GM23338 (cell line): ENCODE data around the gene ITGA1.

Source experiments
- POLR2AphosphoS5 ChIP-seq: IDR thresholded peaks from 2 replicates; pipeline ENCODE4 v1.6.1; 2016; ENCODE audit warnings: antibody characterized with exemption, low read depth
- TF ChIP-seq, protein P1 (sequence below), 2 experiments: fragments of 200-600 bp in 1 of 2; sonication (generic) in 1 of 2; conservative IDR thresholded peaks; 2 replicates each; pipeline versions ENCODE4 v1.5.1 to v1.6.1; 2016 to 2017; ENCODE audit warnings: antibody characterized with exemption in 2 of 2, low read depth in 2 of 2, mild to moderate bottlenecking in 2 of 2, moderate library complexity in 1 of 2

DNA sequence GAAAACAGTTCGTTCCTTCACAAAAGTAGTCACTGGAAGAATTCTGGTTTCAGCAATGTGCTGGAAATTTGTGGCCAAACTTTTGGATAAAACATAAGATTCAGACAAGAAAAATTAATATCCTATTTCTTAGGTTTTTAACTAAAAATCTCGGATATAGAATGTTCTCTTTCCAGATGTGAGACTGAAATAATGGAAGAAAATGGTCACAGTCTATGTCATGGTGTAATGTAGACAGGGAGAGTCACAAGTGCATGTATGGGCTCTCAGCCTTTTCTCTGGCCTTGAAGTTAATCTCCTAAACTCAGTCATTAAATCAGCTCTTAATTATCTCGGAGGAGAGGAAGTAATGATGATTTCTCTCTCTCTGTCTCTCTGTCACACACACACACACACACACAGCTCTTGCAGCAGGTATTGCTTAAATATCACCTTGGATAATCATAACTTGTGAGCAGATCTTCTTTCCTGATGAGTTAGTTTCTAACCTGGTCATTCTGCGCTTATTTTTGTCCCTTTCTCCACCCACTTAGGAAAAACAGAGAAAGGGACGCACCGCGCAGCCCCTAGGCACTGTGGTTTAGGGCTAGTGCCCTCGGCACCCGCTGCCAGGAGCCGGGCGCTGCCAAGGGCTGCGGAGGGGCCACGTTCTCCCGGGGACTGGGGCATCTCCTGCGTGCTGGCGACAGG lies 200.8 kb downstream of the ITGA1 start:
- TF ChIP-seq, protein P1, sequence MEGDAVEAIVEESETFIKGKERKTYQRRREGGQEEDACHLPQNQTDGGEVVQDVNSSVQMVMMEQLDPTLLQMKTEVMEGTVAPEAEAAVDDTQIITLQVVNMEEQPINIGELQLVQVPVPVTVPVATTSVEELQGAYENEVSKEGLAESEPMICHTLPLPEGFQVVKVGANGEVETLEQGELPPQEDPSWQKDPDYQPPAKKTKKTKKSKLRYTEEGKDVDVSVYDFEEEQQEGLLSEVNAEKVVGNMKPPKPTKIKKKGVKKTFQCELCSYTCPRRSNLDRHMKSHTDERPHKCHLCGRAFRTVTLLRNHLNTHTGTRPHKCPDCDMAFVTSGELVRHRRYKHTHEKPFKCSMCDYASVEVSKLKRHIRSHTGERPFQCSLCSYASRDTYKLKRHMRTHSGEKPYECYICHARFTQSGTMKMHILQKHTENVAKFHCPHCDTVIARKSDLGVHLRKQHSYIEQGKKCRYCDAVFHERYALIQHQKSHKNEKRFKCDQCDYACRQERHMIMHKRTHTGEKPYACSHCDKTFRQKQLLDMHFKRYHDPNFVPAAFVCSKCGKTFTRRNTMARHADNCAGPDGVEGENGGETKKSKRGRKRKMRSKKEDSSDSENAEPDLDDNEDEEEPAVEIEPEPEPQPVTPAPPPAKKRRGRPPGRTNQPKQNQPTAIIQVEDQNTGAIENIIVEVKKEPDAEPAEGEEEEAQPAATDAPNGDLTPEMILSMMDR (conservative IDR thresholded peaks at IDR 0.05; ENCODE audit: low read depth in 2 of 2), result no peak
- no peak for TF ChIP-seq POLR2AphosphoS5
